Measurements from ENCODE around the gene CACNA1S. TPM values are rescaled to one million over a fixed set of nuclear protein-coding genes. Genes with fewer than 3 reads are reported as not detected.

CACNA1S gene
- total and polyA plus RNA-seq, 10 donors = 0.04 to 0.17 (median 0.09) TPM; not detected in 7

DNA sequence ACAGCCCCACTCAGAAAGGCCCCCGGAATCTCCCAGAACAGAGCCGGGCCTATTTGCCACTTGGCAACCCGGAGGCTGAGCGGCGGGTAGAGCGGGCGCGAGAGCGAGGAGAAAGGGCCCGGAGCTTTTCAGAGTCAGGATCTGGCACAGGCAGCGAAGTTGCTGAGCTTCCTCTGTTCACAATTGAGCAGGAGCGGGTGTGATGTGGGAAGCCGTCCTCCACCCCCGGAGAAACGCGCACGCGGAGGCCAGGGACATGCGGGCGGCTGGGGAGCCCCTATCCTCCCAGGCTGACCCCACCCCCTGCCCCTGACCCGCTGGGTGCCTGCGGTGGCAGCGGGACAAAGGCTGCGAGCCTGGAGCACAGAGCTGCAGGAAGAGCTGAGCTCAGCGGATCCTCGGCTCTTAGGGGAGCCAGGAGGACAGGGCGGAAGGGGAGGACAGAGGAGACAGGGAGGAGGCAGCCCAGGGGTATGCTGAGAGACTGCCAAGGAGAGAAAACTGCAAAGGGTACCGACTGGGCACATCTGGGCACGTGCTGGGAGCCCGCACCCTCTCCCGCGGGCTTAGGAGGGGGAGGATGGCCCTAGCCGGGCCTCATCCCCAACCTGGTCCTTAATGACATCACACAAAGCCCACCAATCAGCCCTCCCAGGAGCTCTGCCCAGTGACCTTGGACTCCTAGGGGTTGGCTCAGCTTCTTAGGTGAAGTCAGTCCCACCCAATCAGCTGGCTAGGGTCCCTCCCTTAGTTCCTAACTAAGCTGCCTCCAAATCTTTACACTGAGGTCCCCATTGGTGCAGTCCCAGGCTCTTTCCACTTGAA, 98.0 kb downstream of the CACNA1S start:
- H3K27ac ChIP-seq = peak overlapping the region in 7 of 8 donors; percentile 14 to 96 (median 62)
- peak; percentile 81 for DNase-seq
- peaks cover 0 to 22% (median 2%) of the 10 kb centered on the region in 6 donors for H3K36me3 ChIP-seq
- H3K9me3 ChIP-seq = no peaks in the 10 kb centered on the region
- WGBS, 5 donors = 49 to 68% (median 58%) methylated on average over 22 to 33 of the region's 33 CpGs
- peaks cover 46 to 100% (median 86%) of the 10 kb centered on the region in 6 donors for H3K4me1 ChIP-seq
- peak overlapping the region in 1 of 8 donors; percentile 9 for H3K4me3 ChIP-seq
- no peaks in the 10 kb centered on the region for H3K27me3 ChIP-seq (replicated peaks in 1 of 7)
- TF ChIP-seq POLR2A (IDR thresholded peaks at IDR 0.05) = no peak
- peak; percentile 46 to 70 (median 68) for TF ChIP-seq POLR2AphosphoS5 (IDR thresholded peaks at IDR 0.05)
- TF ChIP-seq, protein P1, sequence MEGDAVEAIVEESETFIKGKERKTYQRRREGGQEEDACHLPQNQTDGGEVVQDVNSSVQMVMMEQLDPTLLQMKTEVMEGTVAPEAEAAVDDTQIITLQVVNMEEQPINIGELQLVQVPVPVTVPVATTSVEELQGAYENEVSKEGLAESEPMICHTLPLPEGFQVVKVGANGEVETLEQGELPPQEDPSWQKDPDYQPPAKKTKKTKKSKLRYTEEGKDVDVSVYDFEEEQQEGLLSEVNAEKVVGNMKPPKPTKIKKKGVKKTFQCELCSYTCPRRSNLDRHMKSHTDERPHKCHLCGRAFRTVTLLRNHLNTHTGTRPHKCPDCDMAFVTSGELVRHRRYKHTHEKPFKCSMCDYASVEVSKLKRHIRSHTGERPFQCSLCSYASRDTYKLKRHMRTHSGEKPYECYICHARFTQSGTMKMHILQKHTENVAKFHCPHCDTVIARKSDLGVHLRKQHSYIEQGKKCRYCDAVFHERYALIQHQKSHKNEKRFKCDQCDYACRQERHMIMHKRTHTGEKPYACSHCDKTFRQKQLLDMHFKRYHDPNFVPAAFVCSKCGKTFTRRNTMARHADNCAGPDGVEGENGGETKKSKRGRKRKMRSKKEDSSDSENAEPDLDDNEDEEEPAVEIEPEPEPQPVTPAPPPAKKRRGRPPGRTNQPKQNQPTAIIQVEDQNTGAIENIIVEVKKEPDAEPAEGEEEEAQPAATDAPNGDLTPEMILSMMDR (IDR thresholded peaks at IDR 0.05 in 8 of 11, conservative IDR thresholded peaks at IDR 0.05 in 3 of 11) = no peak
- intact Hi-C loops (cut with DNase I; ENCODE audit: low total_unique reads) = no loop called here

DNA sequence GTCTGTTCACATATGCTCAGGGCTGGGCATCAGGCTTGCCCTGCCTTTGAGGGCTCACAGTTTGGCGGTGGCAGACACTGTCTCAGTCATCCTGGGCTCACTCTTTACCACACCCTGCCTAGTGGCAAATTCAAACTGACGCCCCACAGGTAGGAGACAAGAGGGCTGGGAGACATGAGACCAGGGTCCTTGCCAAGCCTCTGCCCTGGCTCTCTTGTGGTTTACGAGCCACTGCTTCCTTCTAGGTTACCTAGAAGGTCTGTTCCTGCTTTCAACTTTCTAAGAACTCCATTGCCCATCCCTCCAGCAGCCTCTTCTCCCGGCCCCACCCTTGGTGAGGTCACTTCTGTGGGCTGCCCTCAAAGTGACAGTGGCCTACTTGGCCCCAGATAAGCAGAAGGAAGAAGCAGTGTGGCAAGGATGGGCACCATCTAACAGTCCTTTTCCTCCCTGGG, 99.2 kb downstream of the CACNA1S start:
- no peaks in the 10 kb centered on the region for H3K27me3 ChIP-seq (replicated peaks in 1 of 7)
- peaks cover 39 to 100% (median 76%) of the 10 kb centered on the region in 6 donors for H3K4me1 ChIP-seq
- no peak overlapping the region for H3K4me3 ChIP-seq
- TF ChIP-seq, protein P1 (IDR thresholded peaks at IDR 0.05 in 8 of 11, conservative IDR thresholded peaks at IDR 0.05 in 3 of 11) = no peak
- no peak for TF ChIP-seq POLR2A (IDR thresholded peaks at IDR 0.05)
- peak in 1 of 3 donors; percentile 62 for TF ChIP-seq POLR2AphosphoS5 (IDR thresholded peaks at IDR 0.05)
- 28 to 59% (median 43%) methylated on average over 4 of the region's 4 CpGs for WGBS, 5 donors
- peak; percentile 85 for DNase-seq
- intact Hi-C loops (cut with DNase I; ENCODE audit: low total_unique reads) = no loop called here
- no peaks in the 10 kb centered on the region for H3K9me3 ChIP-seq
- peaks cover 0 to 34% (median 9%) of the 10 kb centered on the region in 6 donors for H3K36me3 ChIP-seq
- H3K27ac ChIP-seq = peak overlapping the region in 7 of 8 donors; percentile 14 to 96 (median 62)

DNA sequence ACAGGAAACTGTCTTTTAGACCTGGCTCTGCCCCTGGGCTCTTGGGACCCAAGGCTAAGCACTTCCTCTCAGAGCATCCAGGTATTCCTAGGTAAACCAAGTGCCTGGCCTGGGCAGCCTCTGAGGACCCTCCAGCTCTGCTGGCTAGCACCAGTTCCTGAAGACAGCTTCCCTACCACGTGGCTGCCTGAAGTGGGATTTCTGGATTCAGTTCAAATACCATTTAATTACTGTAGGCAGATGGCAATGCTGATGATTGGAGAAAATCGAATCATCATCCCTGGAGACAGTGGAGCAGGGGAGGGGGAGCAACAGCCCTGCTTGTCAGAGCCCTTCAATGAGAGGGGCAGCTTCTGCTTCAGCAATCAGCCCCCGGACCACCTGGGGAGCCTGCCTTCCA, 100.6 kb downstream of the CACNA1S start:
- no peaks in the 10 kb centered on the region for H3K27me3 ChIP-seq (replicated peaks in 1 of 7)
- no peaks in the 10 kb centered on the region for H3K9me3 ChIP-seq
- H3K4me1 ChIP-seq = peaks cover 29 to 92% (median 61%) of the 10 kb centered on the region in 6 donors
- H3K36me3 ChIP-seq = peaks cover 0 to 38% (median 9%) of the 10 kb centered on the region in 6 donors
- no peak overlapping the region for H3K27ac ChIP-seq
- peak; percentile 66 for DNase-seq
- intact Hi-C loops (cut with DNase I; ENCODE audit: low total_unique reads) = no loop called here
- WGBS, 5 donors = 58 to 86% (median 84%) methylated on average over 3 of the region's 3 CpGs
- TF ChIP-seq POLR2A (IDR thresholded peaks at IDR 0.05) (no peak), POLR2AphosphoS5 (IDR thresholded peaks at IDR 0.05) (no peak)
- TF ChIP-seq, protein P1 (IDR thresholded peaks at IDR 0.05 in 8 of 11, conservative IDR thresholded peaks at IDR 0.05 in 3 of 11) = no peak
- no peak overlapping the region for H3K4me3 ChIP-seq
